PC-9 (cell line): Measurements from ENCODE around the gene MYADM.

Experiments
- EZH2 ChIP-seq: fragments of 200-600 bp; sonication (generic); IDR thresholded peaks from 2 replicates; pipeline ENCODE4 v1.8.0; 2017; ENCODE audit warnings: antibody characterized with exemption, low read depth
- TF ChIP-seq, protein P1 (sequence below): fragments of 200-600 bp; sonication (generic); conservative IDR thresholded peaks from 2 replicates; pipeline ENCODE4 v1.6.1; 2017; ENCODE audit warnings: mixed run types, antibody characterized with exemption, mild to moderate bottlenecking, moderate library complexity

DNA sequence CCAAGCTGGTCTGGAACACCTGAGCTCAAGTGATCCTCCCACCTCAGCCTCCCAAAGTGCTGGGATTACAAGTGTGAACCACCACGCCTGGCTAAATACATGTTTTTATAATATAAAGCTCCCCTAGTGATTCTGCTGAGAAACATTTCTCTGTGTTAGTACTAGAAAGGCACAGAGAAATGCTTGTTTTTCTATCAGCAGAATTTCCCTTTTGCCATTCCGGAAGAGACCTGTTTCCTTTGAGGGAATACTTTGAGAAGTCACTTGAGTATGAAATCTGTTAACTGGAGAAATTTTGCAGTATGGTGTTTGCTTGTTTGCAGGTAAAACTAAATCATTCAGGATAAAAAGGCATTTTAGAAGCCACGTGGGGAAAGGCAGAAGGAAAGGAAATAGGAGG lies 39.2 kb upstream of the MYADM start:
- TF ChIP-seq, protein P1, sequence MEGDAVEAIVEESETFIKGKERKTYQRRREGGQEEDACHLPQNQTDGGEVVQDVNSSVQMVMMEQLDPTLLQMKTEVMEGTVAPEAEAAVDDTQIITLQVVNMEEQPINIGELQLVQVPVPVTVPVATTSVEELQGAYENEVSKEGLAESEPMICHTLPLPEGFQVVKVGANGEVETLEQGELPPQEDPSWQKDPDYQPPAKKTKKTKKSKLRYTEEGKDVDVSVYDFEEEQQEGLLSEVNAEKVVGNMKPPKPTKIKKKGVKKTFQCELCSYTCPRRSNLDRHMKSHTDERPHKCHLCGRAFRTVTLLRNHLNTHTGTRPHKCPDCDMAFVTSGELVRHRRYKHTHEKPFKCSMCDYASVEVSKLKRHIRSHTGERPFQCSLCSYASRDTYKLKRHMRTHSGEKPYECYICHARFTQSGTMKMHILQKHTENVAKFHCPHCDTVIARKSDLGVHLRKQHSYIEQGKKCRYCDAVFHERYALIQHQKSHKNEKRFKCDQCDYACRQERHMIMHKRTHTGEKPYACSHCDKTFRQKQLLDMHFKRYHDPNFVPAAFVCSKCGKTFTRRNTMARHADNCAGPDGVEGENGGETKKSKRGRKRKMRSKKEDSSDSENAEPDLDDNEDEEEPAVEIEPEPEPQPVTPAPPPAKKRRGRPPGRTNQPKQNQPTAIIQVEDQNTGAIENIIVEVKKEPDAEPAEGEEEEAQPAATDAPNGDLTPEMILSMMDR: no peak
- TF ChIP-seq EZH2: no peak
